Renal cortex interstitium (tissue), 11 donors: ENCODE results near the gene AKNAD1. TPM values are rescaled to one million over a fixed set of nuclear protein-coding genes. Genes with fewer than 3 reads are reported as not detected.

ENCODE experiments used
- DNase-seq, 11 donors: peaks; one replicate each; pipeline ENCODE4 v3.0.0-alpha.2; 2013; ENCODE audit warnings: low read depth in 9 of 11, low spot score in 4 of 11; ENCODE audit errors: extremely low read depth in 1 of 11
- polyA plus RNA-seq, 3 donors: library from polyadenylated mRNA; unstranded; fragments of 120-200 nt; gene quantifications; one replicate each; pipeline ENCODE4 v1.2.1, GENCODE V29; 2013; ENCODE audit not compliant: insufficient read length in 3 of 3

The AKNAD1 gene
- polyA plus RNA-seq, 3 donors = 0.23 TPM; not detected in 2

DNA sequence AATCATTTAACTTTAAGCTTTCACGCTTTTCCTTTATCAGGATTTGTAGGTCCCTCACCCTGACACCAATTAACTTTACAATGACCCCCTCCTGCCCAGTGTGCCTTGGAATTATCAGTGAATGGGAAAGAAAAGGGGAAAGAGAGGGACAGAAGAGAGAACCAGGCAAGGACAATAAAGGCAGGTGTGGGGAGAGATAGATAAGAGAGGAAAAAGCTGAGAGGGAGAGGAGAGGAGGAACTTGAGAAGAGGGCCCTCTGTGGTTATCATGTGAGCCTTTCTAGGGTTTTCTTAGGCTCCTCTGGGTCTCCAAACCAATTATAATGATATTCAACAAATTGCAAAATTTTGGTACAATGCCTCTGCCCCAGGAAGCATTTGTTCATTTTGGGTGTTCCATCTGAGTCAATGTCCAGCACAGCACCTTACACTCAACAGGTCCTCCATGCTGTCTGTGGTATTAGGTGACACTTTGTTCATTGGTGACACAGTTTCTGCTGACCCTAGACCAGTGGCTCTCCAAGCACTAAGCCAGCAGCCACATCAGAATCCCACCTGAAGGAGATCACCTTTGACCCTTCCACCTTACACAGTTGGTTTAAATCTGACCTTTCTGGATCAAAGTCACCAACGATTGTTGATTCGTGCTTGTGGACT, 14.2 kb downstream of the AKNAD1 start:
- DNase-seq = no peak

GRCh38 chr1:108841703-108842102, 15.2 kb downstream of the AKNAD1 start:
- no peak for DNase-seq

- DNase-seq = no peak
Observed at GRCh38 chr1:108832929-108833328, 24.0 kb downstream of the AKNAD1 start.

- DNase-seq = no peak
Observed at GRCh38 chr1:108831225-108831624, 25.7 kb downstream of the AKNAD1 start.

DNA sequence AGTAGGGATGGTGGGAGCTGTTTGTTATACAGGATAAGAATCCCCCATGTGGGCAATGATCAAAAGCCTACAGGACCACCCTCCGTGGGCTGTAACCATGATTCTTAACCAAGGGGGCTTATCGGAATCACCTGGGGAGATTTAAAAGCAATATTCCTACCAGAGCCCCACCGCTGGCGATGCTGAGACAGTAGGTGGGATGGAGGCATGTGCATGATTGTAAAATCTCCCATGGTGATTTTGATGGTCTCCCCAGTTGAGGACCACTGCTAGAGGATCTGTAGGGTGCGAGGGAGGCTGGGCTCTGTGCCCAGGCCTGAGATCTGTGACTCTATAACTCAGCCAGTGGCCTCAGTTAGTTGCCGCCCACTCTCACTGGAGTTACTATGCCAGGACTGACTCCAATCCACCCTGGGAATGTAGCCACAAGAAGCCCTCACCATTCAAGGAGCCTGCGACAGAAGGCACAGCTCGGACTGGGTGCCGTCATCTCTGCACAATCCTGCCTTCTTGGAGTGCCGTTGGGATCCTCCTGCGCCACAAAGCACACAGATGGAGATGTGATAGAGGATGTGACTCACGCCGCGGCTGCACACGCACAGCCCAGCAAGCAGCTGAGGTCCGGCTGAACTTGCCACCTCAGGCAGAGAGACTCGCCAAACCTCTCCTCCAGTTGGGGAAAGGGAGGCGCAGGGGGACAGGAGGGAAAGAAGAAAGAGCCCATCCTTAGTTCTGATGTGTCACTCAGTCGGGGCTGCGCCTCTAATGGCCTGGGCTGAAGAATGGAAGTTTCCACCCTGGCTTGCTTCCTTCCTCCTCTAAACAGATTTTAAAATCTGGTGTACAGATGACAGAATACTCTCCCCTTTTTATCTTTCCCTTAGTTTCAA, 26.5 kb downstream of the AKNAD1 start:
- DNase-seq = no peak

DNA sequence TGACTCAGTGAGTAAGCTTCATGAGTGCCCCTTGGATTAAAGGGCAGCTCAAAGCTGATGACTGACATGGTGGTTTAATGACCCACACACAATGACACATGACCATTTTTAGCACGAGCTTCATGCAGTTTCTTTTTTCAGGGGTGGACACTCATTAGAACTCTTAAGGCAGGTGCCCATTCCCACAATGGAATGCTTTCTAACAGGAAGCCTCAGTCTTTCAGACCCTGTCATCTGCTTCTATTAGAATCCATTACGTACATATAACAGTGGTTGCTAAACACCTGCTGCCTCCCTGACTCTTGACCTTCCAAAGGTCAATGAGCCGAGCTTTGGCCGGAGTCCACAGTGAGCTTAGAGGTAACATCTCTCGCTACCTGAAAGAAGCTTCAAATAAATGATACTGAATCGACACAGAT, 27.4 kb downstream of the AKNAD1 start:
- no peak for DNase-seq

DNA sequence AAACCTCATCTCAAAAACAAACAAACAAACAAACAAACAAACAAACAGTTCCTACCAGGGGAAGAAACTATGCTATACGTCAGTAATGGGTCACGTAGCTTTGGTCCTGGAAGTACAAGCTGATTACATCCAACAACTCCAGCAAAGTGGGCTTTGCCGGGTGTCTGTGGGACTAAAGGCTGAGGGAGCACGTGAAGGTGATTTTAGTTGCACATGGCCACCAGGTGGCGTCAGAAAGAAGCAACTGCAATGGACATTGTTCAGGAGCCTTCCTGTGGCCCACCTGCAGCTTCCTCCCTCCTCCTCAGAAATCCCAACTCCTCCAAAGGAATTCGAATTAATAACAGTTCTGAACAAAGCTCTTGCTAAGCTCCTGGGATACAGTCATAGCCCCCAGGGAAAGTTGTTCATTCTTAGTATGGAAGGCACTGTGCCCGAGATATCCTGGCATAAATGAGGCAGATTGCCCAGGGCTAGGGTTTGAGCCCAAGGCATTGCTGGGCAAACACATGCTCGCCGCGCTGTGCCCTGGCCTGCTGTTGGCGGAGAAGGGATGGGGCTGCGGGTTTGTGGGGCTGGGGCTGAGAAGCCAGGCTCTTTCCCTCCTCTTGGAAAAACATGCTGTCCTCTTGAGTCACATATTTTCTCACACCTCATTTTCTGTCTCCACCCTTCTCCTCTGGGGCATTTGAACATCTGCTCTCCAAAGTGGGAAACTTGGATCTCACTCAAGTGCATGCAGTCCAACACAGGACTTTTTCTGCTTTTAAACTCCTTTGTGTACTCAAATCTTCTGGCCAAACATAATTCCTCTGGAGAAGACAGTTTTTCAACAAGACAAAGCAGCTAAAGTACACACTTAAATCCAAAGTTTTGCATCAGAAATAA, 28.6 kb downstream of the AKNAD1 start:
- peak; percentile 36 to 77 (median 62) for DNase-seq

- no peak for DNase-seq
Observed at GRCh38 chr1:108826081-108826635, 30.7 kb downstream of the AKNAD1 start.

GRCh38 chr1:108824051-108824450, 32.8 kb downstream of the AKNAD1 start:
- no peak for DNase-seq

GRCh38 chr1:108823632-108824031, 33.3 kb downstream of the AKNAD1 start:
- no peak for DNase-seq

DNA sequence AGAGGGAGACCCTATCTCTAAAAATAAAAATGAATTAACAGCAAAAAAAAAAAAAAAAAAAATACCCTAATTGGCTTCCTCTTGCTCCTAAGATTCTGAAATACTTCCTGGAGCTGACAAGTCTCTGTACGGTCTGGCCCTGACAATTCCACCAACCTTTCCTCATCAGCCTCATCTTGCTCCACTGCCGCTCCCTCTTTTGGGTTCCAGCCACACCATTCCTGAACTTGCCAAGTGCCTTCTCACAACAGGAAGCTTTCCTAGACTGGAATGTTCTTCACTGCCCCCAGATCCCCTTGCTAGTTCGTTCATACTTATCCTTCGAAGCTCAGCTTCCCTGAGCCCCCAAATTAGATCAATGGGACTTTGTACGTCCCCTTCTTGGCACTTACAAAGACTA, 37.0 kb downstream of the AKNAD1 start:
- DNase-seq = no peak

GRCh38 chr1:108817811-108818210, 39.1 kb downstream of the AKNAD1 start:
- no peak for DNase-seq

DNA sequence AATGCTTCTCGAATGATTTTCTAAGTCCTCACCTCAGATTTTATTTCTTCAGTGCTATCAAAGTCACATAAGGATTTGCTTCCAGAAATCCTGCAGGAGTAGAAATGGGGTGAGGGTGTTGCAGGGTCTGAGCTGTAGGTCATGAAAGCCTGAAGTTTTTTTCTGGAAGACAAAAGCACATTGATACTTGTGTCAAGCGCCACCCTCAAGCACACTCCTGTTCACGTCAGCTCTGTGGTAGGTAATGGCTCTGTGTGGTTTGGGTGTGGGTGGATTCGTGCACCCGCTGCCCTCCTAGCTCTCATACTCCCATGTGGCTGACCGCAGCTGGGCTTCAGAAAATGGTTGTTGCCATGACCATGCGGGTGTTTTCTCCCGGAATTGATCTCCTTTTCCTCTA, 39.9 kb downstream of the AKNAD1 start:
- no peak for DNase-seq

DNA sequence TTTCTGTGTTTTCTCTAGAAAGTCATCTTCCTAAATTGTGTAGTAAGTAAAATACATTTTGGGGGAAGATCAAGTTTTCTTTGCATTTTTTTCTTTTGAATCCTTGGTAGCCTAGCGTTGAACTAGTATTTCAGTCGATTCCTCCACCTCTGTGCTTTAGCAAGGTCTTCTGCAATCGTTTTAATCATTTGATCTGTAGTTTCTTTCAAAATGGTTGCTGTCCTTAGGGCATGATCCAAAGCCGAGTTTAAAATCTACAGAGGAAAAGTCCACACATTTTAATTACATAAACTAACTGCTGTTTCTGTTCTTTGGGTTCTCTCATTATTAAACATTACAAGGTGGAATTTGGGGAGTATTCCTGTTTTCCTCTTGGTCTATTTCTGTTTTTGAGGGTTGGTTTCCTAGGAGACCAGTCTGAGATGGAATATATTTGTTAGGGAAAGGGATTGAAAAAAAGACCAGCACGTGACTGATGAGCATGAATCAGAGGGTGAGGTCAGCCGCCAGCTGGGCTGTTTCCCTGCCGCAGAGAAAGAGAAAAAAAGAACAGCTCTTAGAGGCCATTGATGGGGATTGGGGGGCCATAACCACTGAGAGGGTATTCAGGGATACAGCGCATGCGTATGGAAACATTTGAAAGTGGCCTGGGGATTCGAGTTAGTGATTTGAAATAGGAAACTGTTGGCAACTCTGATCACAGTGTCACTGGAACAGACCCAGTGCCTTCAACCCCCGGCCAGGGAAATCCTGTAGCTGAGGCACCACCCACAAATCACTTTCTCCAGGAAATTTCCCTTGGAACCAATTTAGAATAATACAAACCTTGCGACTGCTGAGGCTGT, 40.6 kb downstream of the AKNAD1 start:
- peak; percentile 45 to 83 (median 73) for DNase-seq

DNA sequence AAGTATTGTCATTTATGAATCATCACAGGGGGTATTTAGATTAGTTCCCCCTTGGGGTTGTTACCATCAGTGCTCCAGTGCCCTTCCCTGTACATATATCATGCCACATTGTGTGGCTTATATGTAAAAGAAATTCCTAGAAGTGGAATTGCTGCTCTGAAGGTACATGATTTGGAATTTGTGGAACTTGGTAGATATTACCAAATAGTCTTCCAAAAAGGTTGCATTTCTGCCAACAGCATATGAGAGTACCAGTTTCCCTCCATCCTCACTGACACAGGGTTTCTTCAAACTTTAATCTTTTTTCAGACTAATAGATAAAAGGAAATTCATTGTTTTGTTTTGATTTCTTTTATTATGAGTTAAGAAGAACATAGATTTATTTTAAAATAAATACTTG, 41.3 kb downstream of the AKNAD1 start:
- no peak for DNase-seq

- DNase-seq = no peak
Observed at GRCh38 chr1:108814343-108815125, 42.4 kb downstream of the AKNAD1 start.

DNA sequence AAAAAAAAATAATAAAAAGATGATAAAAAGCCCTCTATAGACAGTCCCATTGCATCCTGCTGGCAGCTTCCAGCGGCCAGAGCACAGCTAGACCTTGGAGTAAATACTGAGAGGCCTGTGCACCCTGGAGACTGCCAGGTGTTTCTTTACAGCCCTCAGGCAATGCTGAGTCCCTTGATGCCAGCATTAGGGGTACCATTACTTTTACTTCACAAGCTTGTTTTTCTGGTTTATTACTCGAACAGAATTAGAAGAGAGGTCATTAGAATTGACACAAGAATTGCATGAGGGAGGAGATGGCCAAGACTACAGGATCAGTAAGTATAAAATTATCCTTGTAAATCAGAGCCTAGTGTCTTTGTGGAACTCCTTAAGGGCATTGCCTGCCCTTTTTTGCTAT, 43.6 kb downstream of the AKNAD1 start:
- DNase-seq = no peak

DNA sequence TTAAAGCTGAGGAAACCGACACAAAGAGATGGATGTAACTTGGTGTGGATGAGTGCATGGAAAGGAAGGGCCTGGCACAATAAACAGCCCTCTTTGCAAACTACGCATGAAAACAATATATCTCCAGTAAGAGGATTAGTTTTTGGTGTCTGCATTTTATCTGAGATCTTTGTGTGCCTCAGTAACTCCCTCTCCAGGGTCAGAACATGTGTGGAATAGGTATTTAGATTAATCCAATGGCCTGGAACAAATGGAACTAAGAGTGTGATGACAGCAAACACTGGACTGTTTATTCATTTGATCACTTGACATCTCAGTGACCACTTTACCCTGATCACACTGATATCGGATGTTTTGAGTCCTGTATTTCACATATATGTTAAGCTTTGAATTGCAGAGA, 45.3 kb downstream of the AKNAD1 start:
- no peak for DNase-seq
